ENCODE data around the gene ECE2. TPM values are rescaled to one million over a fixed set of nuclear protein-coding genes. Genes with fewer than 3 reads are reported as not detected.

ECE2 gene
- total and polyA plus RNA-seq, 2 experiments from 2014 or later: not detected

- in situ Hi-C loops (cut with MboI): no loop called here
- no peak for DNase-seq
- H3K27ac ChIP-seq: no peak overlapping the region
- peaks cover 41% of the 10 kb centered on the region for H3K36me3 ChIP-seq (ENCODE audit: low read depth)
- no peak overlapping the region for H3K9ac ChIP-seq
- H3K9me2 ChIP-seq (ENCODE audit: insufficient read depth): no peaks in the 10 kb centered on the region
- peaks cover 35% of the 10 kb centered on the region for H3K79me2 ChIP-seq (ENCODE audit: insufficient read depth)
- no peaks in the 10 kb centered on the region for H3K4me1 ChIP-seq (ENCODE audit: insufficient read depth)
- H3K4me2 ChIP-seq (ENCODE audit: unreplicated experiment): no peak overlapping the region
- H3F3A ChIP-seq (ENCODE audit: insufficient read depth): peaks cover 59% of the 10 kb centered on the region
- TF ChIP-seq EZH2 (IDR thresholded peaks at IDR 0.05; ENCODE audit: insufficient read depth, poor library complexity, severe bottlenecking): no peak
- no peak for TF ChIP-seq EZH2phosphoT487 (IDR thresholded peaks at IDR 0.05; ENCODE audit: insufficient read depth, low read depth)
- 85 to 88% methylated on average over 7 of the region's 7 CpGs for WGBS, 2 experiments (ENCODE audit: low coverage in 1 of 2, low lambda C conversion rate in 2 of 2, missing lambda C conversion rate in 2 of 2)
- H3K4me3 ChIP-seq: no peak overlapping the region
- no peak overlapping the region for H2AFZ ChIP-seq
- no peaks in the 10 kb centered on the region for H4K20me1 ChIP-seq (ENCODE audit: insufficient read depth)
- no peaks in the 10 kb centered on the region for H3K9me3 ChIP-seq (ENCODE audit: low read depth)
- no peaks in the 10 kb centered on the region for H3K27me3 ChIP-seq (replicated peaks; ENCODE audit: insufficient read depth)
Measured at GRCh38 chr3:184308744-184309143, 32.9 kb downstream of the ECE2 start.

- in situ Hi-C loops (cut with MboI): no loop called here
- Histone ChIP-seq H3K36me3 (ENCODE audit: low read depth) (peaks cover 15% of the 10 kb centered on the region; the same call in 1 of the 2 replicates), H3K27me3 (replicated peaks; ENCODE audit: insufficient read depth) (no peaks in the 10 kb centered on the region)
Measured at GRCh38 chr3:184311633-184312032, 35.8 kb downstream of the ECE2 start.

GRCh38 chr3:184314363-184314699, 38.5 kb downstream of the ECE2 start, which contains the start of gene EIF4G1:
Gene EIF4G1 (plus strand): TSS chr3:184314606. CDS start chr3:184315797, 1,191 bp downstream.
- in situ Hi-C loops (cut with MboI): no loop called here
- Histone ChIP-seq H3K27ac (peak within 1 kb of the TSS; percentile 88), H3K4me1 (ENCODE audit: insufficient read depth) (peaks cover 27% of the 10 kb centered on the region), H4K20me1 (ENCODE audit: insufficient read depth) (peaks cover 16% of the 10 kb centered on the region; the same call in 1 of the 2 replicates), H3K36me3 (ENCODE audit: low read depth) (peaks cover 11% of the 10 kb centered on the region), H3K27me3 (replicated peaks; ENCODE audit: insufficient read depth) (no peaks in the 10 kb centered on the region), H3F3A (ENCODE audit: insufficient read depth) (peaks cover 56% of the 10 kb centered on the region), H3K9me3 (ENCODE audit: low read depth) (no peaks in the 10 kb centered on the region), H3K79me2 (ENCODE audit: insufficient read depth) (peaks cover 45% of the 10 kb centered on the region), H2AFZ (peak within 1 kb of the TSS; percentile 89), H3K9ac (peak within 1 kb of the TSS; percentile 96), H3K4me2 (ENCODE audit: unreplicated experiment) (peak within 1 kb of the TSS; percentile 96), H3K9me2 (ENCODE audit: insufficient read depth) (no peaks in the 10 kb centered on the region), H3K4me3 (peak within 1 kb of the TSS; percentile 91)
- no peak for TF ChIP-seq EZH2phosphoT487 (IDR thresholded peaks at IDR 0.05; ENCODE audit: insufficient read depth, low read depth)
- TF ChIP-seq EZH2 (IDR thresholded peaks at IDR 0.05; ENCODE audit: insufficient read depth, poor library complexity, severe bottlenecking): no peak
- 1 to 13% methylated on average over 8 to 37 of the region's 40 CpGs for WGBS, 2 experiments (ENCODE audit: low coverage in 1 of 2, low lambda C conversion rate in 2 of 2, missing lambda C conversion rate in 2 of 2)
- DNase-seq: peak; percentile 98

More at GRCh38 chr3:184311633-184312032, 35.8 kb downstream of the ECE2 start:
- Histone ChIP-seq H3K4me1 (ENCODE audit: insufficient read depth) (peaks cover 3% of the 10 kb centered on the region), H3K27ac (no peak overlapping the region), H3K9me3 (ENCODE audit: low read depth) (no peaks in the 10 kb centered on the region), H3K4me3 (no peak overlapping the region), H3K79me2 (ENCODE audit: insufficient read depth) (peaks cover 24% of the 10 kb centered on the region), H3F3A (ENCODE audit: insufficient read depth) (peaks cover 45% of the 10 kb centered on the region), H3K4me2 (ENCODE audit: unreplicated experiment) (no peak overlapping the region), H4K20me1 (ENCODE audit: insufficient read depth) (peaks cover under 1% of the 10 kb centered on the region; the same call in 1 of the 2 replicates), H3K9me2 (ENCODE audit: insufficient read depth) (no peaks in the 10 kb centered on the region), H3K9ac (no peak overlapping the region), H2AFZ (no peak overlapping the region)
- DNase-seq: no peak
- no peak for TF ChIP-seq EZH2 (IDR thresholded peaks at IDR 0.05; ENCODE audit: insufficient read depth, poor library complexity, severe bottlenecking)
- TF ChIP-seq EZH2phosphoT487 (IDR thresholded peaks at IDR 0.05; ENCODE audit: insufficient read depth, low read depth): no peak

GRCh38 chr3:184314700-184315542, 39.1 kb downstream of the ECE2 start:
- peaks cover 45% of the 10 kb centered on the region for H3K79me2 ChIP-seq (ENCODE audit: insufficient read depth)
- 1 to 4% methylated on average over 8 to 54 of the region's 89 CpGs for WGBS, 2 experiments (ENCODE audit: low coverage in 1 of 2, low lambda C conversion rate in 2 of 2, missing lambda C conversion rate in 2 of 2)
- H3K4me3 ChIP-seq: peak overlapping the region; percentile 91
- peak overlapping the region; percentile 88 for H3K27ac ChIP-seq
- peak overlapping the region; percentile 96 for H3K4me2 ChIP-seq (ENCODE audit: unreplicated experiment)
- no peaks in the 10 kb centered on the region for H3K9me3 ChIP-seq (ENCODE audit: low read depth)
- H3K27me3 ChIP-seq (replicated peaks; ENCODE audit: insufficient read depth): no peaks in the 10 kb centered on the region
- no peak for TF ChIP-seq EZH2phosphoT487 (IDR thresholded peaks at IDR 0.05; ENCODE audit: insufficient read depth, low read depth)
- H3K9ac ChIP-seq: peak overlapping the region; percentile 96
- H3K9me2 ChIP-seq (ENCODE audit: insufficient read depth): no peaks in the 10 kb centered on the region
- peaks cover 11% of the 10 kb centered on the region for H3K36me3 ChIP-seq (ENCODE audit: low read depth)
- peak; percentile 90 for DNase-seq
- no peak overlapping the region for H2AFZ ChIP-seq
- in situ Hi-C loops (cut with MboI): no loop called here
- peaks cover 54% of the 10 kb centered on the region for H3F3A ChIP-seq (ENCODE audit: insufficient read depth)
- H4K20me1 ChIP-seq (ENCODE audit: insufficient read depth): peaks cover 16% of the 10 kb centered on the region; the same call in 1 of the 2 replicates
- H3K4me1 ChIP-seq (ENCODE audit: insufficient read depth): peaks cover 31% of the 10 kb centered on the region
